Measurements from ENCODE around the gene ESPN.

Gene ESPN, protein sequence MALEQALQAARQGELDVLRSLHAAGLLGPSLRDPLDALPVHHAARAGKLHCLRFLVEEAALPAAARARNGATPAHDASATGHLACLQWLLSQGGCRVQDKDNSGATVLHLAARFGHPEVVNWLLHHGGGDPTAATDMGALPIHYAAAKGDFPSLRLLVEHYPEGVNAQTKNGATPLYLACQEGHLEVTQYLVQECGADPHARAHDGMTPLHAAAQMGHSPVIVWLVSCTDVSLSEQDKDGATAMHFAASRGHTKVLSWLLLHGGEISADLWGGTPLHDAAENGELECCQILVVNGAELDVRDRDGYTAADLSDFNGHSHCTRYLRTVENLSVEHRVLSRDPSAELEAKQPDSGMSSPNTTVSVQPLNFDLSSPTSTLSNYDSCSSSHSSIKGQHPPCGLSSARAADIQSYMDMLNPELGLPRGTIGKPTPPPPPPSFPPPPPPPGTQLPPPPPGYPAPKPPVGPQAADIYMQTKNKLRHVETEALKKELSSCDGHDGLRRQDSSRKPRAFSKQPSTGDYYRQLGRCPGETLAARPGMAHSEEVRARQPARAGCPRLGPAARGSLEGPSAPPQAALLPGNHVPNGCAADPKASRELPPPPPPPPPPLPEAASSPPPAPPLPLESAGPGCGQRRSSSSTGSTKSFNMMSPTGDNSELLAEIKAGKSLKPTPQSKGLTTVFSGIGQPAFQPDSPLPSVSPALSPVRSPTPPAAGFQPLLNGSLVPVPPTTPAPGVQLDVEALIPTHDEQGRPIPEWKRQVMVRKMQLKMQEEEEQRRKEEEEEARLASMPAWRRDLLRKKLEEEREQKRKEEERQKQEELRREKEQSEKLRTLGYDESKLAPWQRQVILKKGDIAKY

DNA sequence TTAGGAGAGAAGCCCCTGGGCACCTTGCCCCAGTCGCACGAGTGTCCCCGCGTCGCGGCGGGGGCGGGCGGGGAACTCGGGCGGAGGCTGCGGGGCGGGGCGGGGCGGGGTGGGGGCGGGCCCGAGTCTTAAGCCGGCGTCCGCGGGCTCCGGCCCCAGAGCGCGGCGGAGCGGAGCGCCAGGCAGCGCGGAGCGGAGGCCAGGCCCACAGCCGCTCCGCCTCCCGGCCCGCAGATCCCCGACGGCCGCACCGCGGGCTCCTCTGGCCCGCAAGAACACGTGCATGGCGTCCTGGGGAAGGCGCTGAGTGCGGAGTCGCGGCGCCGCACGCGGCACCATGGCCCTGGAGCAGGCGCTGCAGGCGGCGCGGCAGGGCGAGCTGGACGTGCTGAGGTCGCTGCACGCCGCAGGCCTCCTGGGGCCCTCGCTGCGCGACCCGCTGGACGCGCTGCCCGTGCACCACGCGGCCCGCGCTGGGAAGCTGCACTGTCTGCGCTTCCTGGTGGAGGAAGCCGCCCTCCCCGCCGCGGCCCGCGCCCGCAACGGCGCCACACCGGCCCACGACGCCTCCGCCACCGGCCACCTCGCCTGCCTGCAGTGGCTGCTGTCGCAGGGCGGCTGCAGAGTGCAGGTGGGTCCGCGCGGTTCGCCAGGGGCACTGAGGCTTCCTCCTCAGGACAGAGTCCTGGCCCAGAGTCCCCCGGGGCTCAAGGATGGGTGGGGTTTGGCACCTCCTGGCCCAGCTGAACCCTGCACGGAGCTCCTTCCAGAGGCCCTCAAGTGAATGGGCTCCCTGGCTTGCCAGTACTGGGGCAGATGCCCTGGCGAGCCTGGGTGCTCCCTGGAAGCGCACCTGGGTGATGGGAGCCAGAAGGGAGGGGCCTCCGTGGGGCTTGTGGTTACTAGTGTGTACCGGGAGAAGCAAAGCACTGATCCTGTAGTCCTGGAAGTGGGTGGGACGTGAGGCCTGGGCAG lies at the start of gene ESPN:
Gene ESPN, plus strand, starts transcription at position 158 of the 975 bp plus-strand sequence. Its CDS starts 180 bp downstream, at position 338.
- H3K4me3 ChIP-seq (ENCODE audit: low read depth, low read length): no peak within 1 kb of the TSS
- TF ChIP-seq, protein P1, sequence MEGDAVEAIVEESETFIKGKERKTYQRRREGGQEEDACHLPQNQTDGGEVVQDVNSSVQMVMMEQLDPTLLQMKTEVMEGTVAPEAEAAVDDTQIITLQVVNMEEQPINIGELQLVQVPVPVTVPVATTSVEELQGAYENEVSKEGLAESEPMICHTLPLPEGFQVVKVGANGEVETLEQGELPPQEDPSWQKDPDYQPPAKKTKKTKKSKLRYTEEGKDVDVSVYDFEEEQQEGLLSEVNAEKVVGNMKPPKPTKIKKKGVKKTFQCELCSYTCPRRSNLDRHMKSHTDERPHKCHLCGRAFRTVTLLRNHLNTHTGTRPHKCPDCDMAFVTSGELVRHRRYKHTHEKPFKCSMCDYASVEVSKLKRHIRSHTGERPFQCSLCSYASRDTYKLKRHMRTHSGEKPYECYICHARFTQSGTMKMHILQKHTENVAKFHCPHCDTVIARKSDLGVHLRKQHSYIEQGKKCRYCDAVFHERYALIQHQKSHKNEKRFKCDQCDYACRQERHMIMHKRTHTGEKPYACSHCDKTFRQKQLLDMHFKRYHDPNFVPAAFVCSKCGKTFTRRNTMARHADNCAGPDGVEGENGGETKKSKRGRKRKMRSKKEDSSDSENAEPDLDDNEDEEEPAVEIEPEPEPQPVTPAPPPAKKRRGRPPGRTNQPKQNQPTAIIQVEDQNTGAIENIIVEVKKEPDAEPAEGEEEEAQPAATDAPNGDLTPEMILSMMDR (IDR thresholded peaks at IDR 0.05; ENCODE audit: borderline replicate concordance, insufficient read depth, low read depth, low read length): no peak

DNA sequence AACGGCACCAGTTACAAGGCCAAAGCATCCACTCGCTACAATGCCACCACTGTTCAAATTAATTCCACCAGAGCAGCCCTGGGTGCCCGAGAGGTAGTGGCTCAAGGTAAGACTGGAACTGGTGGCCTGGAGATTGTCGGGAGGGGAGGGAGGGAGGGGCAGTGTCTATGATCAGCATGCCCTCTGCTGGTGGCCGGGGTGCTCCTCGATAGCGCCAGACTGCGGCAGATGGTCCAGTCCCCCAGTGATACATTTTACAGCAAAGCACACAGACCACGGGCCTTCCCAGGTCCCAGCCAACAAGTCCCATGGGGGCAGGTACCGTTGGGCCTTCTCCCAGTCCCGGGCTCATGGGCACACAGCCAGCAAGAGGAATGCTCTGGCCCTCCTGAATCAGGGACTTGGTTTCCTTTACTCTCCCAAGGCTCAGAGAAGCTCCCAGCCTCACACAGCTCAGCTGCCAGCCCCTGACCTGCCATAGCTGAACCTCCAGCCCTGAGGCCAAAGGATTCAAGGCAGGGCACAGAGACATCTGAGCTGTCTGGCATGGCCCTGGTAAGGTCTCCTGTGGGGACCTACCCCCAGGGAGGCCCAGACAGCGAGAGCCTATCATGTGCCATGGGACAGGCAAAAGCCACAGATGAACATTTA lies 46.4 kb upstream of the ESPN start:
- TF ChIP-seq, protein P1 (IDR thresholded peaks at IDR 0.05; ENCODE audit: borderline replicate concordance, insufficient read depth, low read depth, low read length): peak; percentile 35; the same call in 1 of the 2 replicates
- no peak overlapping the region for H3K4me3 ChIP-seq (ENCODE audit: low read depth, low read length)

DNA sequence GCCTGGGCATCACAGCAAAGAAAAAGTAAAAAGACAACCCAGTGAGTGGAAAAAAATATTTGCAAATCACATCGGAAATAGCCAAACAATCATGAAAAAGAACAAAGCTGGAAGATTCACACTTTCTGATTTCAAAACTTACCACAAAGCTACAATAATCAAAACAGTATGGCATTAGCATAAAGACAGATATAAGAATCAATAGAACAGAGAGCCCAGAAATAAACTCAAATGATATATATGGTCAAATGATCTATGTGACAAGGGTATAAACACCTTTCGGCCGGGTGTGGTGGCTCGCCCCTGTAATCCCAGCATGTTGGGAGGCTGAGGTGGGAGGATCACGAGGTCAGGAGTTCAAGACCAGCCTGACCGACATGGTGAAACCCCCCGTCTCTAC lies 44.5 kb upstream of the ESPN start:
- TF ChIP-seq, protein P1 (IDR thresholded peaks at IDR 0.05; ENCODE audit: borderline replicate concordance, insufficient read depth, low read depth, low read length): no peak
- H3K4me3 ChIP-seq (ENCODE audit: low read depth, low read length): no peak overlapping the region

DNA sequence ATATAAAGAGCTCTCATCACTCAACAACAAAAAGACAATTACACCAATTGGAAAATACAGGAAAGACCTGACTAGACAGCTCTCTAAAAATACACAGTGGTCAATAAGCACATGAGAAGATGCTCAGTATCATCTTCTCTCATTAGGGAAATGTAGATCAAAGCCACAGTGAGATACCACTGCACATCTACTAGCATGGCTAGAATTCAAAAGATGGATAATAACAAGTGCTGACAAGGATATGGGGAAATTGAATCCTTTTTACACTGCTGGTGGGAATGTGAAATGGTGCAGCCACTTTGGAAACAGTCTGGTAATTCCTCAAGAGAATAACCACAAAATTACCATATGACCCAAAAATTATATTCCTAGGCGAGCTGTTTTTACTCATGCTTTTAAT lies 40.4 kb upstream of the ESPN start:
- H3K4me3 ChIP-seq (ENCODE audit: low read depth, low read length): no peak overlapping the region
- TF ChIP-seq, protein P1 (IDR thresholded peaks at IDR 0.05; ENCODE audit: borderline replicate concordance, insufficient read depth, low read depth, low read length): no peak

DNA sequence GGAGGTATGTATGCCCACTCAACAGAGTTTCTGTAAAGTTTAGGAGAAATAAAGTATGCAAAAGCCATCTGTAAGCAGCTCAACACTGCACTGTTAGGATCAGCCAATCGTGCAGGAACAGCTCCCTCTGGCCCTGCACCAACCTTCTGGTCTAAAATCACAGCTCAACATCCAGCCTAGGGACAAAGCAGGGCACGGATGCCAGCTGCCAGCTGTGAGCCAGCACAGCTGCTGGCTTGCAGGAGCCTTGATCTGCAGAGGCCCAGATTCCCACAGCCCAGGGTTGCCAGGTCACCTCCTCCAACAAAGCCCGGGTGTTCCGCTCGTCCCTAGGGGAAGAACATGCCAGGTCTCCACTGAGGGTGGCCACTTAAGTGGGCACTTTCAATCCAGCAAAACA lies 39.6 kb upstream of the ESPN start:
- TF ChIP-seq, protein P1 (IDR thresholded peaks at IDR 0.05; ENCODE audit: borderline replicate concordance, insufficient read depth, low read depth, low read length): no peak

More for the DNA sequence above, 39.6 kb upstream of the ESPN start:
- no peak overlapping the region for H3K4me3 ChIP-seq (ENCODE audit: low read depth, low read length)

Measured in GM12875 (cell line).